EL (cell line): ENCODE measurements around the gene TP53I13.
A peak's percentile ranks its signal among the peaks of the same experiment; 100 is the strongest.

Source experiments
- DNase-seq: peaks from one replicate; pipeline ENCODE4 v3.0.0-alpha.2; 2016

Gene TP53I13

GRCh38 chr17:29567554-29568330 lies 759 bp upstream of the TP53I13 start:
- peak; percentile 71 for DNase-seq

DNA sequence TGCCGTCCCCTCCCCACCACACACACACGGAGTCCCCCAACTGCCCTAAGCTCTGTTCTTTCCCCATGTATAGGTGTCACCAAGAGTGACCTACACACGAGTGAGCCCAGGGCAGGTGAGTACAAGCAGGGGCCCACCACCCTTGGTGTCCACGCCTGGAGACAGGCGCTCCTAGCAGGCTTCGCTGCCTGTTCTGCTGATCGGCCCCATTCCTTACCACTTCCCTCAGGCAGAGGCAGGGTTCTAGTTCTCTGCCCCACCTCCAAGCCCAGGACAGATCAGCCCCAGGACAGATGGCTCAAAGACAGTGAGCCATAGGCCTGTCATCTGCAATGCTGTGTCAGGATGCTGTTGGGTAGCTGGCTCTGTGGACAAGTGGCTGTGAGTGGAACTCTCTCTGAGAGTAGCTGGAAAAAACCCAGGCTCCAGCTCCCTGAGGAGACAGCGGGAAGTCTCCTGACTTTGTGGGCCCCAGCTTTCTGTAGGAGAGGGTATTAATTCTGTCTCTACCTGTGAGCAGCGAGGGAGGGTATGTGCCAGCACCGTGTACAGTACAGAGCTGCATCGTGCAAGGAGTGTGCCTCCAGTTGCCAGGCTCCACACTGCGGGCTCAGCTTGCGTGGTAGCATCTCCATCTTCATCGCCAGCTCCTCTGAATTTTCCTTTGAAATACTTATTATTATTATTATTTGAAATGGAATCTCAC lies 897 bp downstream of the TP53I13 start:
- DNase-seq, result peak; percentile 60

DNA sequence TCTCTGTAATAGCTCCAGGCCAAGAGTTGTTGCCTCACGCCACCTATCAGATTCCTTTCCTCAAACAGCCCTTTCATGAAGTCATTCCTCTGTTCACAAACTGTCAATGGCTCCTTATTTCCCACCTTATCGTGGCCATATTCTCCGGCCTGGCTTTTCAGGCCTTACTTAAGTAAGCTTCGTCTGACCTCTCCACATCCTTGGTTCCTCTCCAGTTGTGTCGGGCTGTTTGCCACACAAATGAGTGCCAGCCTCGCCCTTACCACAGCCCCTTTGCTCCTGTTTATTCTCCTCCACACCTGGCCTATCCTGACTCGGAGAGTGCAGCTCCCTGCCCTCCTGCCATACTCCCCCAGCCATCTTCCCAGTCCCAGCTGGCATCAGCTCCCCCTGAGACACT lies 2.0 kb downstream of the TP53I13 start:
- DNase-seq, result no peak

- DNase-seq, result no peak
Measured at GRCh38 chr17:29571486-29571882, 3.0 kb downstream of the TP53I13 start.

- DNase-seq, result no peak
Measured at GRCh38 chr17:29571883-29572681, 3.6 kb downstream of the TP53I13 start.

GRCh38 chr17:29572691-29573557 lies 4.4 kb downstream of the TP53I13 start:
- DNase-seq, result peak; percentile 42

- DNase-seq, result no peak
Measured at GRCh38 chr17:29573558-29573869, 5.0 kb downstream of the TP53I13 start.

DNA sequence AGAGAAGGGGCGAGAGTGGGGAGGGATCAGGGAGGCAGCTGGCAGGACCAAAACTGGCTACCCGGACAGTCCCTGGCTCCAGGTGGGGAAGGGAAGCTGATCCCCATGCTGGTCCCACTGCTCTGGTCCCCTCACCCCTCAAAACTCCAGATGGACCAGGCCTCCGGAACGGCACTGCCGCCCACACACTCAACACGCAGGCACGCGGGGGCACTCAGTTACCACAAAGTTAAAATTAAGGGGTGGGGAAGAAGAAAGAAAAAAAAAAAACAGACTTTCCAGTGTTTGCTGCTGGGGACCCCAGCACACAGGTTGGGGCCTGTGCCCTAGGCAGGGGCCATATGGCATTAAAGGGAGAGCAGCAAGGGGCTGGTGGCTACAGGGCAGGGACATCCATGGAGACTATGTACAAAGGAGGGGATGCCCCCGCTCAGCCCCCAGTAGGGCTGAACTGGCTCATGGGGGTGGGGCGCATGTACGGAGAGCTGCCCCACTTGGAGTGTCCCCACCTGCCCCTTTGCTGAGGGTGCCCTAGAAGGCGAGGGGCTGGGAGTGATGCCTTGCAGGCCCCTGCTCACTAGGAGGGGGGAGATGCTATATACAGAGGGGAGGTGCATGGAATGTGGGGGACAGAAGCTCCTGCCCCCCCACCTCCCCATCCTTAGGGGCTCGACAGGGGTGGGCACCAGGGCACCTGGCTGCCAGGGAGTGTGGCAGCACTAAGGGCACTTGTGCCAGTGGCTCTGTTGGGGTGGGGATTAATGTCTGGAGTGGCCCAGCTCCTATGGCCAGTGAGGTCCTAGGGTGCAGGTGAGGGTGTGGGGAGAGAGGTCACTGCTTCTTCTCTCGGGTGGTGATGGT lies 5.6 kb downstream of the TP53I13 start:
- no peak for DNase-seq

GRCh38 chr17:29574732-29575510 lies 6.4 kb downstream of the TP53I13 start:
- no peak for DNase-seq

DNA sequence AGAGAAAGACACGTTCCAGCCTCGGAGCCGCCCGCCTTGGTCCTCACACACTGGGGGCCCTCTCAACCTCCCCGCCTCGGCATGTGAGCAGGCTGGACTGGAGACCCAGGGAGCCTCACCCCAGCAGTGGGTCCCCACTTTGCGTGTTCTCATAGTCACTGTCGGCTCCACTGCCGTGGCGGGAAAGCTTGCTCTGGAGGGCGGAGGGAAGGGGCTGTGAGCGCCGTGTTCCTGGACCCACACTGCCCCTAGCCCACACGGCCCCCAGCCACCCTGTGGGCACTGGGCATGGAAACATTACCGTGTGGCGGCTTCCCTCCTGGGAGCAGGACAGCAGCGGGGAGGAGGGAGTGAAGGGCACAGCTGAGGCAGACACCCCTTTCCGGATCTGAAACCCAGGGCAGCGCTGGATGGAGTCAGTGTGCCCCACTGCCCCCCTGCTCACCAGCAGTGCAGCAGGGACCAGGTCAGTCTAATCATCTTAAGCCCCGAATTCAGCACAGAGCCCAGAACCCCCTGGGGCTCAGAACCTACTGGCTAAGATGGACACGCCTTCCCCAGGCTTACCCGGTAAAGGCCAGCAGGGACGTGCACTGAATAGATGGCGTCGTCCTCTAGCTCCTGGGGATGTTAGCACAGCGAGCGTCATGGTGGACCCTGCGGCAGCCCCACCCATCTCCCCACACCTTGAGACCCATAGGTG lies 7.2 kb downstream of the TP53I13 start:
- DNase-seq, result no peak

- DNase-seq, result no peak
Measured at GRCh38 chr17:29576214-29577000, 7.9 kb downstream of the TP53I13 start.

- DNase-seq, result no peak
Measured at GRCh38 chr17:29577001-29577370, 8.5 kb downstream of the TP53I13 start.

DNA sequence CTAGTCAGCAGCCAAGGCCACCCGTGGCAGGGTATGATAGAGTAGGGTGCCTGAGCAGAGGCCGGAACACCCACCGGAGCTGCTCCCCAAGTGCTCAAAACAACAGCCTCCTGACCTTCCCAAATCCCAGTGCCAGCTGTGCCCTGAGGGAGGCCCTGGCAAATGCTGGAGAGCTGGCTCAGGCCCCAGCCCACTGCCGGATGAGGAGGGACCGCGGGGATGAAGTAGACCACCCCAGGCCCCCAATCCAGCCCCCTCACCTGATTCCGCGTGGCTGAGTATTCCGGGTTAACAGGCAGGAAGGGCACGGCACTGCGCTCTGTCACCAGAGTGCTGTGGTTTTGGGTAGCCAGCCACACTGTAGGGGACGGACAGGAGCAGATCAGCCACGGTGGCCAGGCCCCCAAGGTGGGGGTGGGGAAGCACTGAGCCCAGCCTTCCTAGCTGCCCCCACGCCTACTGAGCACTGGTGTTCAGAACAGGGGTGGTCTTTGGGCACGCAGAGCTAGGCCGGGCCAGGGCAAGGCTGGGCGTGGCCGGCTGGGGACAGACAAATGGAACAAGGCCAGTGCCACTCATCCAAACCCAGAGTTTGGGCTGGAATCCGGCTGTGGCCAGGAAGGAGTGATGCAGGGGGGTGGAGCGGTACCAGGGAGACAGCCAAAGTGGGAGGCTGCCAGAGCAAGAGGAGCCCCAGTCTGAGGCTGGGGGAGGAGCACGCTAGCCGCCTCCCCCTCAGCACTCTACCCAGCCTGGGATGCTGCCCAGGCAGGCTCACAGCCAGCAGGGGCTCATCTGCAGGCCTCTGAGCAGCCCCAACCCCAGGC lies 9.1 kb downstream of the TP53I13 start:
- no peak for DNase-seq

- no peak for DNase-seq
Measured at GRCh38 chr17:29578626-29579485, 10.4 kb downstream of the TP53I13 start.

DNA sequence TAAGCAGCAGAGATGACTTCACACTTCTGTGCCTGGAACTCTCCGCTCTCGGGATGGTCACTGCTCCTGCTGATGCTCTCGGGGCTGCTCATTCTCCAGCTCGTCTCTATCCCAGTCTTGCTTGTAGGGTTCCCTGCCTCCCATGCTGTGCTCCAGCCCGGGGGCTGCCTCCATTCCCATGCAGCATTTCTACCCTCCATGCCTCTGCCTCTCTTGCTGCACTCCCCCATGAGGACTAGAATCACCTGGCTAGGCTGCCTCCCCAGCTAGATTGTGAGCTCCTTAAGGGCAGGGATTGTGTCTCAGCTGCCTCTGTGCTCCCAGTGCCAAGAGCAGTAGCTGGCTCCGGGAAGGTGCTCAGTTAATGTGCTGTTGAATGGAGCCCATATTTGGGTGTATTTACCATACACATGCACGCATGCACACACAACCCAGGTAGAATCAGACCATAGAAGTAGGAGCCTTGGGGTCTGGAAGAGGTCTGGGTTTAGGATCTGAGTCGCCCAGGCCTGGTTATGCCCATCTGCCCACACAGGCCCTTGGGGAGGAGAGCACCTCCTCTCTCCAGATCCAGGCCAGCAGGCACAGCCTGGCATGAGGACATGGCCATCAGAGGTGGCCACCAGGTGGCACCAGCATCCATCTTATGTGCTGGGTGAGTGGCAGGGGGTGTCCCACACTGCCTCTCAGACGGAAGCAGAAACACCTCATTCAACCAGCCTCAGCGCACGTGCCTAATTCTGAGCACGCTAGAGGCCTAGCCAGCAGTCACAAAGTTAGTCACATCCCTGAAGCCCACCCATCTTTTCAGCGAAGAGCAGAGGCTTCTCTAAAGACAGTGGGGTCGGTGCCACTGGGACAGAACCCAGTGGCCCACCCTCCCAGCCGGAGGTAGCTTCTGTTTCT lies 11.6 kb downstream of the TP53I13 start:
- peak; percentile 79 for DNase-seq

DNA sequence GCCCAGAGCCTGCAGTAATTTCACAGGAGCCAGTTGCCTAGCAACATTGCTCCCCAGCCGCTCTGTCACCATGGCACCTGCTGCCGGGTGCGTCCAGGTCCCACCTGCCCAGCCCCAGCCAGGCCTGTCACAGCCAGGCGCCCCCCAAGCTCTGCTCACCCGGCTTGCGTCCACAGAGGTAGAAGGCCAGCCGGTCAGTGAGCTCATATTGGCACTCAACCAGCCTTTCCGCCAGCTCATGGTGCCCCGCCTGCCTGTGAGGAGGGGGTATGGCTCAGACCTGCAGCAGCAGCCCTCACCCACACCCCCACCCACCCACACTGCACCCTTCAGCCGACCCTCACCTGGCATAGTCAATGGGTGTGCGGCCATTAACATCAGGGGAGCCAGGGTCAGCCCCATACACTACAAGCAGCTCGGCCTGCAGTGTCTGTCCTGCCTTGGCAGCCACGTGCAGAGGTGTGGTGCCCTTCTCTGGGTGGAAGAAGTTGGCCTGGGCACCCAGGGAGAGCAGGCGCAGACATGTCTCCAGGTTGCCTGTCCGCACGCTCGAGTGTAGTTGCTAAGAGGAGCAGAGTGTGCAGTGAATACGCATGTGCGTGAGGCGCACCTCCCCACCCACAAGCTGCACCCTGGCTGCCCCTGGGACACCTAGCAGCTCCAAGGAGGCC lies 13.2 kb downstream of the TP53I13 start:
- DNase-seq, result no peak
